ENCODE data around the gene TEX19. TPM values are rescaled to one million over a fixed set of nuclear protein-coding genes. Genes with fewer than 3 reads are reported as not detected.

TEX19 gene
- total and polyA plus RNA-seq, 2 experiments from 2014 or later: 0.10 to 0.66 TPM

DNA sequence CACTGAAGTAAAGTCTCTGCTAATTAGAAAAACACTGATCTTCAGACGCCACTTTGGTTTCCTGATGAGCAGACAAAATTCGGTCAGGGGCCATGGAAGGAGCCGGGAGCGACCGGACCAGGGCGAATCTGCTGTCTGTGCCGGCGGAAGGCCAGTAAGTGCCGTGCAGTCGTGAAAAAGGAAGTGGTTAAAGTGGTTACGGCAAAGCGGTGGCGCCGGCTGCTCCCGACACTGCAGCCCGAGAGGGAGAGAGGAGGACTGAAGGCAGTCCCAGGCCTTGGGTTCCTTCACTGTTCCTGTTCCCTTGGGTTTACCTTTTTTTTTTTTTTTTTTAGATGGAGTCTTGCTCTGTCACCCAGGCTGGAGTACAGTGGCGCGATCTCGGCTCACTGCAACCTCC lies 41.8 kb downstream of the TEX19 start:
- no peak overlapping the region for H3K4me3 ChIP-seq
- no peaks in the 10 kb centered on the region for H3K36me3 ChIP-seq (ENCODE audit: insufficient read depth)
- H3K4me3 Mint-ChIP-seq: no peak overlapping the region; the same call in 2 of the 3 replicates
- no peak overlapping the region for H2AFZ ChIP-seq
- no peak overlapping the region for H3K27ac ChIP-seq (ENCODE audit: low read depth)
- no peaks in the 10 kb centered on the region for H4K20me1 ChIP-seq (replicated peaks; ENCODE audit: insufficient read depth)
- H3K4me2 ChIP-seq: no peak overlapping the region
- no peaks in the 10 kb centered on the region for H3K4me1 Mint-ChIP-seq
- H3K27me3 ChIP-seq (ENCODE audit: insufficient read depth): no peaks in the 10 kb centered on the region
- H3K27me3 Mint-ChIP-seq (ENCODE audit: insufficient read depth, low read depth, poor library complexity): peaks cover 3% of the 10 kb centered on the region
- DNase-seq (ENCODE audit: low spot score): no peak
- no peaks in the 10 kb centered on the region for H3K9me2 ChIP-seq (ENCODE audit: insufficient read depth)
- H3K27ac Mint-ChIP-seq: no peak overlapping the region
- H3K36me3 Mint-ChIP-seq (ENCODE audit: low read depth): peaks cover 7% of the 10 kb centered on the region
- no peak for ATAC-seq
- H3K79me2 ChIP-seq (replicated peaks; ENCODE audit: insufficient read depth): no peaks in the 10 kb centered on the region
- no peaks in the 10 kb centered on the region for H3K4me1 ChIP-seq (ENCODE audit: insufficient read depth)
- 0 out of 2 replicates have a peak, but pooled peaks cover 2% of the 10 kb centered on the region for H3F3A ChIP-seq (replicated peaks; ENCODE audit: low read depth)
- H3K9me3 Mint-ChIP-seq: no peaks in the 10 kb centered on the region
- TF ChIP-seq NANOG (IDR thresholded peaks at IDR 0.05; ENCODE audit: borderline replicate concordance): no peak
- TF ChIP-seq EZH2phosphoT487 (IDR thresholded peaks at IDR 0.05; ENCODE audit: unreplicated experiment): no peak
- TF ChIP-seq POLR2AphosphoS5 (IDR thresholded peaks at IDR 0.05; ENCODE audit: low read depth): no peak
- TF ChIP-seq CREB1 (CRISPR knock-in tag; IDR thresholded peaks at IDR 0.05; ENCODE audit: low read depth): no peak
- no peak for TF ChIP-seq JUNB (IDR thresholded peaks at IDR 0.05; ENCODE audit: unreplicated experiment)
- TF ChIP-seq, protein P1, sequence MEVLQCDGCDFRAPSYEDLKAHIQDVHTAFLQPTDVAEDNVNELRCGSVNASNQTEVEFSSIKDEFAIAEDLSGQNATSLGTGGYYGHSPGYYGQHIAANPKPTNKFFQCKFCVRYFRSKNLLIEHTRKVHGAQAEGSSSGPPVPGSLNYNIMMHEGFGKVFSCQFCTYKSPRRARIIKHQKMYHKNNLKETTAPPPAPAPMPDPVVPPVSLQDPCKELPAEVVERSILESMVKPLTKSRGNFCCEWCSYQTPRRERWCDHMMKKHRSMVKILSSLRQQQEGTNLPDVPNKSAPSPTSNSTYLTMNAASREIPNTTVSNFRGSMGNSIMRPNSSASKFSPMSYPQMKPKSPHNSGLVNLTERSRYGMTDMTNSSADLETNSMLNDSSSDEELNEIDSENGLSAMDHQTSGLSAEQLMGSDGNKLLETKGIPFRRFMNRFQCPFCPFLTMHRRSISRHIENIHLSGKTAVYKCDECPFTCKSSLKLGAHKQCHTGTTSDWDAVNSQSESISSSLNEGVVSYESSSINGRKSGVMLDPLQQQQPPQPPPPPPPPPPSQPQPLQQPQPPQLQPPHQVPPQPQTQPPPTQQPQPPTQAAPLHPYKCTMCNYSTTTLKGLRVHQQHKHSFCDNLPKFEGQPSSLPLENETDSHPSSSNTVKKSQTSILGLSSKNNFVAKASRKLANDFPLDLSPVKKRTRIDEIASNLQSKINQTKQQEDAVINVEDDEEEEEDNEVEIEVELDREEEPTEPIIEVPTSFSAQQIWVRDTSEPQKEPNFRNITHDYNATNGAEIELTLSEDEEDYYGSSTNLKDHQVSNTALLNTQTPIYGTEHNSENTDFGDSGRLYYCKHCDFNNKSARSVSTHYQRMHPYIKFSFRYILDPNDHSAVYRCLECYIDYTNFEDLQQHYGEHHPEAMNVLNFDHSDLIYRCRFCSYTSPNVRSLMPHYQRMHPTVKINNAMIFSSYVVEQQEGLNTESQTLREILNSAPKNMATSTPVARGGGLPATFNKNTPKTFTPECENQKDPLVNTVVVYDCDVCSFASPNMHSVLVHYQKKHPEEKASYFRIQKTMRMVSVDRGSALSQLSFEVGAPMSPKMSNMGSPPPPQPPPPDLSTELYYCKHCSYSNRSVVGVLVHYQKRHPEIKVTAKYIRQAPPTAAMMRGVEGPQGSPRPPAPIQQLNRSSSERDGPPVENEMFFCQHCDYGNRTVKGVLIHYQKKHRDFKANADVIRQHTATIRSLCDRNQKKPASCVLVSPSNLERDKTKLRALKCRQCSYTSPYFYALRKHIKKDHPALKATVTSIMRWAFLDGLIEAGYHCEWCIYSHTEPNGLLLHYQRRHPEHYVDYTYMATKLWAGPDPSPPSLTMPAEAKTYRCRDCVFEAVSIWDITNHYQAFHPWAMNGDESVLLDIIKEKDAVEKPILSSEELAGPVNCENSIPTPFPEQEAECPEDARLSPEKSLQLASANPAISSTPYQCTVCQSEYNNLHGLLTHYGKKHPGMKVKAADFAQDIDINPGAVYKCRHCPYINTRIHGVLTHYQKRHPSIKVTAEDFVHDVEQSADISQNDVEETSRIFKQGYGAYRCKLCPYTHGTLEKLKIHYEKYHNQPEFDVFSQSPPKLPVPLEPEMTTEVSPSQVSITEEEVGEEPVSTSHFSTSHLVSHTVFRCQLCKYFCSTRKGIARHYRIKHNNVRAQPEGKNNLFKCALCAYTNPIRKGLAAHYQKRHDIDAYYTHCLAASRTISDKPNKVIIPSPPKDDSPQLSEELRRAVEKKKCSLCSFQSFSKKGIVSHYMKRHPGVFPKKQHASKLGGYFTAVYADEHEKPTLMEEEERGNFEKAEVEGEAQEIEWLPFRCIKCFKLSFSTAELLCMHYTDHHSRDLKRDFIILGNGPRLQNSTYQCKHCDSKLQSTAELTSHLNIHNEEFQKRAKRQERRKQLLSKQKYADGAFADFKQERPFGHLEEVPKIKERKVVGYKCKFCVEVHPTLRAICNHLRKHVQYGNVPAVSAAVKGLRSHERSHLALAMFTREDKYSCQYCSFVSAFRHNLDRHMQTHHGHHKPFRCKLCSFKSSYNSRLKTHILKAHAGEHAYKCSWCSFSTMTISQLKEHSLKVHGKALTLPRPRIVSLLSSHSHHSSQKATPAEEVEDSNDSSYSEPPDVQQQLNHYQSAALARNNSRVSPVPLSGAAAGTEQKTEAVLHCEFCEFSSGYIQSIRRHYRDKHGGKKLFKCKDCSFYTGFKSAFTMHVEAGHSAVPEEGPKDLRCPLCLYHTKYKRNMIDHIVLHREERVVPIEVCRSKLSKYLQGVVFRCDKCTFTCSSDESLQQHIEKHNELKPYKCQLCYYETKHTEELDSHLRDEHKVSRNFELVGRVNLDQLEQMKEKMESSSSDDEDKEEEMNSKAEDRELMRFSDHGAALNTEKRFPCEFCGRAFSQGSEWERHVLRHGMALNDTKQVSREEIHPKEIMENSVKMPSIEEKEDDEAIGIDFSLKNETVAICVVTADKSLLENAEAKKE (CRISPR knock-in tag; IDR thresholded peaks at IDR 0.05): no peak
- TF ChIP-seq ZNF114 (CRISPR knock-in tag; IDR thresholded peaks at IDR 0.05): no peak
- TF ChIP-seq STAT1 (IDR thresholded peaks at IDR 0.05; ENCODE audit: unreplicated experiment): no peak
- no peak for TF ChIP-seq ZNF331 (CRISPR knock-in tag; IDR thresholded peaks at IDR 0.05; ENCODE audit: low read depth)
- TF ChIP-seq, protein P2, sequence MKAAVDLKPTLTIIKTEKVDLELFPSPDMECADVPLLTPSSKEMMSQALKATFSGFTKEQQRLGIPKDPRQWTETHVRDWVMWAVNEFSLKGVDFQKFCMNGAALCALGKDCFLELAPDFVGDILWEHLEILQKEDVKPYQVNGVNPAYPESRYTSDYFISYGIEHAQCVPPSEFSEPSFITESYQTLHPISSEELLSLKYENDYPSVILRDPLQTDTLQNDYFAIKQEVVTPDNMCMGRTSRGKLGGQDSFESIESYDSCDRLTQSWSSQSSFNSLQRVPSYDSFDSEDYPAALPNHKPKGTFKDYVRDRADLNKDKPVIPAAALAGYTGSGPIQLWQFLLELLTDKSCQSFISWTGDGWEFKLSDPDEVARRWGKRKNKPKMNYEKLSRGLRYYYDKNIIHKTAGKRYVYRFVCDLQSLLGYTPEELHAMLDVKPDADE (IDR thresholded peaks at IDR 0.05): no peak

Measured in GM23338 (cell line).